Keratinocyte (primary cell): ENCODE data around the gene GRK5.

Experiments used
- EZH2 ChIP-seq: IDR thresholded peaks from one replicate; pipeline ENCODE4 v1.6.1; 2012; ENCODE audit warnings: inconsistent platforms, mild to moderate bottlenecking, low read length, moderate library complexity
- TF ChIP-seq, protein P1 (sequence below), 3 experiments: IDR thresholded peaks in 1 of 3; conservative IDR thresholded peaks in 1 of 3; optimal IDR thresholded peaks in 1 of 3; 2 replicates in 2 of 3; 3 replicates in 1 of 3; pipeline versions ENCODE3 to v1.5.1; 2011; ENCODE audit warnings: low read length in 3 of 3, mild to moderate bottlenecking in 3 of 3, moderate library complexity in 2 of 3, control low read depth in 1 of 3, inconsistent platforms in 1 of 3; ENCODE audit not compliant: insufficient read depth in 2 of 3; ENCODE audit errors: extremely low read depth in 1 of 3

DNA sequence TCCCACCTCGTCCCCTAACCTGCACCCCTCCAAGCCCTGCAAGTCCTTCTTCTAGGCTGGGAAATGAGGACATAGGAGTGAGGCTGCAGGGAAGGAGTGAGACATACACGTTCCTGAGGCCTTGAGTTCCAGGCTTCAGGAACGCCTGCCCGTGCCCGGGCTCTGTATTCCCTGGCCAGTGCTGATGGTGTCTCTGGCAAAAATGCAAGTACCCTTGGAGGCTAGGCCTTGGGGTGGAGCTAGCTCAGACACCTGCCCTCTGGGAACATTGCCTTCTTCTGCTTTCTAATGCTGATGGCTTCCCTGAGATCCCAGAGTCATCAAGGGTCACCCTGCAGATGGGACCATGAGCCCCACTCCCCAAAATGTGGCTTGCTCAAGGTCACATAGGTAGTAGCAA is 76.0 kb downstream of the GRK5 start:
- no peak for TF ChIP-seq EZH2
- TF ChIP-seq, protein P1, sequence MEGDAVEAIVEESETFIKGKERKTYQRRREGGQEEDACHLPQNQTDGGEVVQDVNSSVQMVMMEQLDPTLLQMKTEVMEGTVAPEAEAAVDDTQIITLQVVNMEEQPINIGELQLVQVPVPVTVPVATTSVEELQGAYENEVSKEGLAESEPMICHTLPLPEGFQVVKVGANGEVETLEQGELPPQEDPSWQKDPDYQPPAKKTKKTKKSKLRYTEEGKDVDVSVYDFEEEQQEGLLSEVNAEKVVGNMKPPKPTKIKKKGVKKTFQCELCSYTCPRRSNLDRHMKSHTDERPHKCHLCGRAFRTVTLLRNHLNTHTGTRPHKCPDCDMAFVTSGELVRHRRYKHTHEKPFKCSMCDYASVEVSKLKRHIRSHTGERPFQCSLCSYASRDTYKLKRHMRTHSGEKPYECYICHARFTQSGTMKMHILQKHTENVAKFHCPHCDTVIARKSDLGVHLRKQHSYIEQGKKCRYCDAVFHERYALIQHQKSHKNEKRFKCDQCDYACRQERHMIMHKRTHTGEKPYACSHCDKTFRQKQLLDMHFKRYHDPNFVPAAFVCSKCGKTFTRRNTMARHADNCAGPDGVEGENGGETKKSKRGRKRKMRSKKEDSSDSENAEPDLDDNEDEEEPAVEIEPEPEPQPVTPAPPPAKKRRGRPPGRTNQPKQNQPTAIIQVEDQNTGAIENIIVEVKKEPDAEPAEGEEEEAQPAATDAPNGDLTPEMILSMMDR (optimal IDR thresholded peaks at IDR 0.05 in 1 of 3, IDR thresholded peaks at IDR 0.05 in 1 of 3, conservative IDR thresholded peaks at IDR 0.05 in 1 of 3; ENCODE audit: extremely low read depth in 1 of 3, insufficient read depth in 2 of 3, low read length in 3 of 3): no peak
